Left kidney (tissue), 2 donors: ENCODE results near the gene MMP15. TPM values are rescaled to one million over a fixed set of nuclear protein-coding genes. Genes with fewer than 3 reads are reported as not detected.

Experiments
- DNase-seq: peaks from one replicate; pipeline ENCODE4 v3.0.0-alpha.2; 2013
- polyA plus RNA-seq: library from polyadenylated mRNA; unstranded; fragments of 120-200 nt; gene quantifications from one replicate; pipeline ENCODE4 v1.2.1, GENCODE V29; 2013; ENCODE audit not compliant: insufficient read length

MMP15 gene
- polyA plus RNA-seq, 1 donor, result 12.1 TPM

GRCh38 chr16:58034128-58034685 is 8.7 kb downstream of the MMP15 start:
- no peak for DNase-seq

DNA sequence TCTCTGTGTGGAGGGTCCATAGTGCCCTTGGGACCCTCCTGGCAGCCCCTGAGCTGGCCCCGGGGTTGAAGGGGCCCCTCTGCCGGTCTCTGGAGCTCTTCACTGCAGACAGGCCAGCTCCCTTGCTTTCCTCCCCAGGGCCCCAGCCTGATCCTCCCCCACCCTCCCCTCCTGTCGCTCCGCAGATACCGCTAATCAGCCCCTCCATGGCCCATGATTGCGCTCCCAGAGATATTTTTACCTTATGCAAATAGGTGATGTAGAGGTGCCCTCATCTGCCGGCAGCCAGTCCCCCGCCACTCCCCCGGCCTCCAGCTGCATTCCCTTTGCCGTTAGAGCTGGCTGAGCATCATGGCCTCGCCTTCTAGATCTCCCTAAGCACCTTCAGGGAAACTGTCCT is 9.2 kb downstream of the MMP15 start:
- DNase-seq, result no peak

DNA sequence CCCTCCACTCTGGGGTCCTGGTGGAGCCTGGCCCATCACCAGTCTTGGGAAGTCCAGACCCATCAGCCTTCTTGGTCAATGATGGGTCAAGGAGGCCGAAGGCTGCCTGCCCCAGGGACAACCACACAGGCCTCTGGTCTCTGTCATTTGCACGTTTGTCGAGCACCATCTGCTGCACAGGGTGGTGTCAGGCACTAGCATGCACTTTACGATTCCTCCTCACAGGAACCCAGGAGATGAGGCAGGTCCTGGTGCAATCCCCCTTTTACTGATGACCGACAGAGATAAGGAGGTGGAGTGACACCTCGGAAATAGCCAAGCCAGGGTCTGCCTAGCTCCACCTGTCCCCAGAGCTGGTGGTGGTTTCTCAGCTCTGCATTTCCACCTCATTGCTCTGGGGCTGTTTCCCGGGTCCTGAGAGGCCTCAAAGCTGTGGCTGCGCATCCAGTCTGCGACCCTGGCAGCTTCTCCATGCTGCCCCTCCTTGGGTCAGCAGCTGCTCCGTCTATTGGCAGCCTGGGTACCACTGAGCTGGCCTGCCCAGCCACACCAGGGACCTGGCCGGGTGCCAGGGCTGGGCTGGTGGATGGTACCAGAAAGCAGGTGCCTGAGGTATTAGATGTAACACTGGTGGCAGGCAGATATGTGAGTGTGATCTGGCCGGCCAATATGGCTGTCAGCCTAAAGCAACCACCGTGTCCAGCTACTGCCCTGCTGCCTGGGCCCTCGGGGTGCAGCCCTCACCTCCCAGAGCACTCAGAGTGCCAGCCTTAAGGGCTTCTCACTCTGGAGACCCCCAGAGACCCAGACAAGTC is 10.0 kb downstream of the MMP15 start:
- DNase-seq, result no peak

DNA sequence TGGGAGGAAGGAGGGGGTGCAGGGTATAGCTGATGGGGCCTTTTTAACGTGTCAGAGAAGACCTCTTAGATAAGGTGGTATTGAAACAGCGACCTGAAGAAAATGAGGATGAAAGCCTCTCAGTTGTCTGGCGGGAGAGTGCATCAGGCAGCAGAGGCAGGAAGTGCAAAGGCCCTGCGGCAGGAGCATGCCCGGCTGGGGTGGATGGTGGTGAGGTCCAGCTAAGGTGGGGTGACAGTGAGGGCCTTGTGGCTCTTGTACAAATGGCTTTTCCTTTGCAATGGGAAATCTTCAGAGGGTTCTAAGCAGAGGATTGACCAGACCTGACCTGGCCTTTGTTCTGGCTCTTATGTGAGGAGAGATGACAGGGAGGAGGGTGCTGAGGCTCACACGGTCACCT is 11.4 kb downstream of the MMP15 start:
- DNase-seq, result no peak

GRCh38 chr16:58037365-58038057 is 12.0 kb downstream of the MMP15 start:
- no peak for DNase-seq

DNA sequence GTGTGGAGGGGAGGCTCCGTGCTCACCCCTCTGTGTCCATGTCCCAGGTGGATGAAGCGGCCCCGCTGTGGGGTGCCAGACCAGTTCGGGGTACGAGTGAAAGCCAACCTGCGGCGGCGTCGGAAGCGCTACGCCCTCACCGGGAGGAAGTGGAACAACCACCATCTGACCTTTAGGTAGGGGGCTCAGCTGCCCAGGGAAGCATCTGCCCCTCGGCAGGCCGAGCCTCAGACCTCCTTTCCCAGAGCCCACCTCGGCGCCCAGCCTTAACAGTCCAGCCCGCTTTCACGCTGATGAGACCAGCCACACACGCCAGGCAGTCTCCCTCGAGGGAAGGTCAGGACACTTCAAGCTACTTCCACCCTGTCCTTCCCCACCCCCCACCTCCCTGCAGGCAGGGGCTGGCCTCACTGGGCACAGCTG is 12.7 kb downstream of the MMP15 start:
- no peak for DNase-seq

DNA sequence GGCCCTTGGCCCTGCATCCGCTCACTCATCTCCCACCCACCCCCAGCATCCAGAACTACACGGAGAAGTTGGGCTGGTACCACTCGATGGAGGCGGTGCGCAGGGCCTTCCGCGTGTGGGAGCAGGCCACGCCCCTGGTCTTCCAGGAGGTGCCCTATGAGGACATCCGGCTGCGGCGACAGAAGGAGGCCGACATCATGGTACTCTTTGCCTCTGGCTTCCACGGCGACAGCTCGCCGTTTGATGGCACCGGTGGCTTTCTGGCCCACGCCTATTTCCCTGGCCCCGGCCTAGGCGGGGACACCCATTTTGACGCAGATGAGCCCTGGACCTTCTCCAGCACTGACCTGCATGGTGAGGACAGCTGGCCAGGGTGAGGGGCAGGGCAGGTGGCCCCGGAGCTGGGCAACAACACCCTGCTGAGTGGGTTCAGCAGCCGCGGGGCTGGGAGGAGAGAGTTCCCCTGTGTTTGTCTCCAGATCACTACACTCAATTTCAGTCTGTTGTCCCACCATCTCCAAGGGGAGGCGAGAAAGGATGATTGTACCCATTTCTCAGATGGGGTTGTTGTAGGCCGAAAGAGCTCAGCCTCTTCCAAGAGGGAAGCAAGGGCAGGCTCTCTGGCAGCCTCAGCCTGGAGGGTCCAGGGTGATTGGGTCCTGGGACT is 14.4 kb downstream of the MMP15 start:
- no peak for DNase-seq

GRCh38 chr16:58040496-58040846 is 14.9 kb downstream of the MMP15 start:
- no peak for DNase-seq

DNA sequence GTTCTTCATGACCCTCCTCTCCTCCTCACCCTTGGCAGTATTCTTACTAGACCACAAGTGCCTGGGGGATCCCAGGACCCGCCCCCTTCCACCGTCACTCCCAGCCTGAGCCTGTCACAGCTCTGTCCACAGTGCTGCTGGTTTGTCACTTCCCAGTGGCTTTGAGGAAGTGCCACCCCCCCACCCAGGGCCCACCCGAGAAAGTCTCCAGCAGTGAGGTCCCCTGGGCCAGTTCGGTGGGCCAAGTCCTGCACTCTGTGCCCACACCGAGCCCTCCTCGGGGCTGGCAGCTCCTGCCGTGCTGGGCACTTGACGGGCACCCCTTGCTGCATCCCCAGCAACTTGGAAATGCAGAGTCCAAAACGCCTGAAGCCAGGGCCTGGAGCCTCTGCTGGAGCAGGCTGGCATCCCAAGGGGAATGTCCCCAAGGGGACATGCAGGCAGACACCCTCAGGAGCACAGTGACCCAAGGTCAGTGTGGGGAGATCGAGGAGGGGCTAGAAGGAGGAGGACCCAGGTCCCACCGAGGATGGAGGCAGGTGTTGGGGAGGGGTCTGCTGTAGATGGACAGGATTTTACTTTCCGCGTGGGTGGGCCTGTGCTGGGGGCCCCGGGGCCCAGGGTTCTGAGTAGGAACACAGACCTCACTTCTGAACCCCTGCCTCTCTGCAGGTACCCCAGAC is 15.5 kb downstream of the MMP15 start:
- no peak for DNase-seq

DNA sequence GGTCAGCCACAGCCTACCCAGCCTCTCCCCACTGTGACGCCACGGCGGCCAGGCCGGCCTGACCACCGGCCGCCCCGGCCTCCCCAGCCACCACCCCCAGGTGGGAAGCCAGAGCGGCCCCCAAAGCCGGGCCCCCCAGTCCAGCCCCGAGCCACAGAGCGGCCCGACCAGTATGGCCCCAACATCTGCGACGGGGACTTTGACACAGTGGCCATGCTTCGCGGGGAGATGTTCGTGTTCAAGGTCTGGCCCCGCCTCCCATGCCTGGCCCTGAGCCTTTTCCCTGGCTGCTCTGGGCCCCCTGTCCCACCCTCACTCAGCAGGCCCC is 16.0 kb downstream of the MMP15 start:
- DNase-seq, result no peak

DNA sequence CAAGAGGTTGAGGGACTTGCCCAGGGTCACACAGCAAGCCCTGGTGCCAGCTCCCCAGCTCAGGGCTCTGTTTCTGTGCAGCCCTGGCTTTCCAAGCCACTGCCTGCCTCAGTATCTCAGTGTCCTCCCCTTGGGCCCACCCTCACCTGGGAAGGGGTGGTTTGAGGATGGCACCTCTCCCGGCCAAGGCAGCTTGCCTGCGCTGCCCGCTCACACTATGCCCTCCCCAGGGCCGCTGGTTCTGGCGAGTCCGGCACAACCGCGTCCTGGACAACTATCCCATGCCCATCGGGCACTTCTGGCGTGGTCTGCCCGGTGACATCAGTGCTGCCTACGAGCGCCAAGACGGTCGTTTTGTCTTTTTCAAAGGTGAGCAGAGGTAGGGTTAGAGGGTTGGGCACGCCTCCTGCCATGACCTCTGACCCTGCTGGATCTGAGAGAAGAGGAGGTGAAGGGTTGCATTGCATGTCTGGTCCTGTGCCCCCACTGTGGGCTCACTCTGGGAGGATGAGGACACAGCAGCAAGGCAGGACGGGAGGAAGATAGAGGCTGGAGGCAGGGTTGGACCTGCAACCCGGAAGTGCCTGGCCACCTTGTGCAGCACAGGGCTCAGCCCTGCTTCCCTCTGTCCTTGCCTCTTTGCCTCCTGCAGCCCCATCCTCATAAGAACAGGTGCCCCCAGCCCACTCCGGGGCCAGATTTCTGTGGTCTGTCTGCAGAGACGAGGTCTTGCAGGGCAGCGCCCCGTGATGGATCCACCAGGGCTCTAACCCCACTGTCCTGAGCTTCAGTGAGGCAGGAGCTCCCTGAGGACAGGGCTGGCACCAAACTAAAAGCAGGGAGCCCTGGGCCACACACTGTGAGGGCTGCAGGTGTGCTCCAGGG is 16.7 kb downstream of the MMP15 start:
- no peak for DNase-seq

- no peak for DNase-seq
These were observed 17.4 kb downstream of the MMP15 start for GRCh38 chr16:58042886-58043515.

- DNase-seq, result no peak
These were observed 18.1 kb downstream of the MMP15 start for GRCh38 chr16:58043571-58044155.

DNA sequence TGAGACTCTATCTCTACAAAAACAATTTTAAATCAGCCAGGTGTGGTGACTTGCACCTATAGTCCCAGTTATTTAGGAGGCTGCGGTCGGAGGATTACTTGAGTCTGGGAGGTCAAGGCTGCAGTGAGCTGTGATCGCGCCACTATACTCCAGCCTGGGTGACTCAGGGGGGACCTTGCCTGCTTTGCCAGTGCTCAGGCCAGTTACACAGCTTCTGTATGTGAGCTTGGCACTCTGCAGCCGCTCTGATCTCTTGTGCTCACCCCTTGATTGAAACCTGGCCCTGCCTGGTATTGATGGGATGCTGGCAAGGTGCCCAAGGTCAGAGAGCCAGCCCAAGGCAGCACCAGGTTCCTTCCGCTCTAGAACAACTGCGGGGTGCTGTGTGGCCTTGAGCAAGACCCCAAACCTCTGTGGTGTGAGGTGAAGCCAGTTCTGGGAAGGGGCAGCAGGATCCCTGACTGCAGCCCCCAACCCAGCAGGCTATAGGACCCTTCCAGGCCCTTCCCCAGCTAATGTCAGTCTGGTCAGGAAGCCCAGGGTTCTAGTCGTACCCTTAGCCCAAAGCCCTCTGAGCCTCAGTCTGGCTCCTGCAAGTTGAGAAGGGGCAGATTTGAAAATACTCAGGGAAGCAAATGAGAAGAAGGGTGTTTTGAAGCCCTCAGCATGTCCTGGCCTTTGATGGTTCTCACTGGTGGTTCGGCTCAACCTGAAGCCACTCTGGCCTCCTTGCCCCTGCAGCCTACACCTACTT is 18.9 kb downstream of the MMP15 start:
- no peak for DNase-seq

- no peak for DNase-seq
These were observed 19.5 kb downstream of the MMP15 start for GRCh38 chr16:58045096-58045495.

DNA sequence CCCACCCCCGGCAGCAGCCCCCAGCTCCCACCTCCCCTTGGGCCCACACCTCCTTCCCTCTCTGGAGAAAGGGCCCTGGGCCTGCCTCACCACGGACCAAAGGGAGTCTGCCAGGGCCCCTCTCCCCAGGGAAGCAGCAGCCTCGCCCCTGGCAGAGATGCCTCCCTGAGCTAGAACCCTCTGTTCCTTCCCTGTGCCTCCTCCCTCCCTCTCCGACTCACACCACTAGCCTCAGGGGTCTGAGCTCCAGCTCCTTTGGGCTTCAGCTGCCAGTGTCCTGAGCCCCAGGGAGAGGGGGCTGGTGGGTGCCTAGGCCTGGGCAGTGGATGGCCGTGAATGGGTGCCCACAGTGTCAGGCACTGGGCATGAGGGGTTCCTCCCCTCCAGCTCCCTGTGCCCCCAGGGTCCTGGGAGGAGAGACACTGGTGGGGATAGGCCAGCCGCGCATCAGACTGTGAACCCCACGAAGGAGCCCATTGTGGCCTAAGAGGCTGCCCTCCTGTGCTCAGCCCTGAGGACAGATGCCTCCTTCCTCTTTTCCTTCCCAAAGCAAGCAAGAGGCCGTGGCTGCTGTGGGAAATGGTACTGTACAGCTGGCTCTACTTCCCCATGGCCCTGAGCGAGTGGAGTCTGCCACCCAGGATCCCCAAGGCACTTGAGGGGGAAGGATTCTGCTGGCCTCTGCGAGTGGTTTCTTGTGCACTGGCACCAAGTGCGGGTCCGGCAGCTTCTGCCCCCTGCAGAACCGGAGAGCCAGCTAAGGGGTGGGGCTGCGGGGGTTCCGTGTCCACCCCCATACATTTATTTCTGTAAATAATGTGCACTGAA is 20.7 kb downstream of the MMP15 start:
- no peak for DNase-seq

DNA sequence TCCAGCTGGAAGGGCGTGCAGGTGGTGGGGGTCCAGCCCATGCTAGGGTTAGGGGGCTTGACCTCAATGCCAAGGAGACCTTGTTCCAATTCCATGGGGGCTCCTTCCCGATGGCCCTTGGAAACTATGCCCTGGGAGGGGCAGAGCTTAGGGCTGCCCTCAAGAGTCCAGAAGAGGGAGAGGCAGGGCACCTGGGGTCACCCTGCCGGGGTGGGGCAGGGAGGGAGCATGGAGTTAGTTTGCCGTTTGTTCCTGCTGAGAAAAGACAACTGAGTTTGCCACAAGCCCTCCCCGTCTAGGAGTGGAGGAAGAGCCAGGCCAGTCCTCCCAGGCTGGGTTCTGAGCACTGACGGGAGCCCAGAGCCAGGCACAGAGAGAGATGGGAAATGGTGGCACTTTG is 21.4 kb downstream of the MMP15 start:
- no peak for DNase-seq

- no peak for DNase-seq
These were observed 22.2 kb downstream of the MMP15 start for GRCh38 chr16:58047557-58048348.
